Activated T-helper 2 cell treated with anti-CD3 and anti-CD28 coated beads, Interferon-gamma antibody, Interleukin-2, Interleukin-4, amounts not matched to agents 10 μg/mL and 5 μg/mL and 100 μg/mL, durations not matched to agents 14 hours and 24 hours and 36 hours (primary cell): ENCODE measurements around the gene CFAP53. TPM values are rescaled to one million over a fixed set of nuclear protein-coding genes. Genes with fewer than 3 reads are reported as not detected.
"Not testable (repeated sequence)": the region's sequence is repeated elsewhere in the genome, so short reads cannot be mapped to it uniquely, and the experiment has no call there.

Experiments used
- DNase-seq: peaks from one replicate; pipeline ENCODE4 v3.0.0; 2021; ENCODE audit warnings: low spot score
- H3K27ac Mint-ChIP-seq: one replicate; pipeline ENCODE4 v1.8.0; 2021; ENCODE audit warnings: mixed read lengths
- H3K27me3 Mint-ChIP-seq: one replicate; pipeline ENCODE4 v1.8.0; 2021; ENCODE audit warnings: low read depth, mixed read lengths
- H3K36me3 Mint-ChIP-seq: one replicate; pipeline ENCODE4 v1.8.0; 2021; ENCODE audit warnings: low read depth, mixed read lengths
- H3K4me1 Mint-ChIP-seq: one replicate; pipeline ENCODE4 v1.8.0; 2021; ENCODE audit warnings: low read depth, mixed read lengths
- H3K4me3 Mint-ChIP-seq: one replicate; pipeline ENCODE4 v1.8.0; 2021; ENCODE audit warnings: low read depth, mild to moderate bottlenecking, moderate library complexity, mixed read lengths
- H3K9me3 Mint-ChIP-seq: one replicate; pipeline ENCODE4 v1.8.0; 2021; ENCODE audit warnings: mixed read lengths
- intact Hi-C: fragments of 100-400 bp; cut with micrococcal nuclease; formaldehyde crosslinking; loops from one replicate; pipeline ENCODE4 v1.15.1; 2023
- total RNA-seq: library from RNA; stranded (reverse); gene quantifications from 2 replicates; pipeline ENCODE4 v1.2.3, GENCODE V29; 2022

CFAP53 gene
- total RNA-seq, 1 donor from 2014 or later: 0.25 TPM

DNA sequence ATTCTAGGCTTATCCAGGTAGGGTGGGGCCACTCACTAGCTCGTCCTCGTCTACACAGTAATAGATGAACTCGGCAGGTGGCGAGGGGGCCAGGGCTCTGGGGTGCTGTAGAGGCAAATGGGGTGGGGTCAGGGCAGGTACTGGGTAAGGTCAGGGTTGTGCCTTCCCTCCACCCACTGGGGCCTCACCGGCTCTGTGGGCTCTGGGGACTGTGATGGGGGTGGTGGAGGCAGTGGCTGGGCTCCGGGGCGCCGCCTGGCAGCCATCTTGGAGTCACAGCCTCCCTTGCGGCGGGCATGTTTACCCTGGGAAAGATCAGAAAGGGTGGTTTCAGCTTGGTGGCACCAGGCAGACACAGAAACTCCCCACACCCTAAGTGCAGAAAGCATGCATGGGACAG is 8.6 kb upstream of the CFAP53 start:
- no peak overlapping the region for H3K4me3 Mint-ChIP-seq
- peaks cover 12% of the 10 kb centered on the region for H3K4me1 Mint-ChIP-seq
- H3K27me3 Mint-ChIP-seq: no peaks in the 10 kb centered on the region
- H3K36me3 Mint-ChIP-seq: peaks cover 80% of the 10 kb centered on the region
- no peak overlapping the region for H3K27ac Mint-ChIP-seq
- intact Hi-C loops: no loop called here
- no peaks in the 10 kb centered on the region for H3K9me3 Mint-ChIP-seq
- DNase-seq: no peak

DNA sequence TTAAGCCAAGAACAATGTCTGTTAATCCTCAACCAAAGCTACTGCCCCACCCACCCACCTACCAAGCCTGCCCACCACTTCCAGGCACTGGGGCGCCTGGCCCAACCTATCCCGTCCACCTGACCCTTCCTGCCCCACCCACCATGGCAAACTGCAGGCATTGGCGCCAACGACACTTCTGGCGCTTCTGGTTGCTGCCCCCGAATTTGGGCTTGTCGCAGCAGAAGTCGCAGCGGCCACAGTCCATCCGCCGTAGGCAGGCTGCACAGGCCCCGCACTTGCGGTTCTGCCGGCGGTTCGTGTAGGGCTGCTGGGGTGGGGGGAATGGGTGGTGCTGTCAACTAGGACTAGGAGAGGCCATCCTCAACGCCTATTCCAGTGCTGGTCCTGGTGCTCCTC is 7.7 kb upstream of the CFAP53 start:
- Mint-ChIP-seq H3K9me3 (no peaks in the 10 kb centered on the region), H3K4me1 (peaks cover 7% of the 10 kb centered on the region), H3K27me3 (no peaks in the 10 kb centered on the region), H3K4me3 (no peak overlapping the region), H3K27ac (no peak overlapping the region), H3K36me3 (peaks cover 84% of the 10 kb centered on the region)
- intact Hi-C loops: no loop called here
- no peak for DNase-seq

- Mint-ChIP-seq H3K27ac (no peak overlapping the region), H3K27me3 (no peaks in the 10 kb centered on the region), H3K36me3 (peaks cover 84% of the 10 kb centered on the region), H3K9me3 (no peaks in the 10 kb centered on the region), H3K4me3 (no peak overlapping the region), H3K4me1 (peaks cover 6% of the 10 kb centered on the region)
- intact Hi-C loops: no loop called here
- DNase-seq: no peak
Measured at GRCh38 chr18:50273203-50274043, 7.1 kb upstream of the CFAP53 start.

GRCh38 chr18:50272568-50272967 is 6.3 kb upstream of the CFAP53 start:
- H3K9me3 Mint-ChIP-seq: no peaks in the 10 kb centered on the region
- H3K4me1 Mint-ChIP-seq: peaks cover 4% of the 10 kb centered on the region
- no peak for DNase-seq
- H3K36me3 Mint-ChIP-seq: peaks cover 79% of the 10 kb centered on the region
- no peaks in the 10 kb centered on the region for H3K27me3 Mint-ChIP-seq
- intact Hi-C loops: no loop called here
- no peak overlapping the region for H3K4me3 Mint-ChIP-seq
- no peak overlapping the region for H3K27ac Mint-ChIP-seq

- intact Hi-C loops: loop anchor here (1.0 to 5.0 kb wide), 2 partner anchors 51 to 89 kb away; no protein-coding TSS in a partner anchor
- Mint-ChIP-seq H3K27me3 (peaks cover 3% of the 10 kb centered on the region), H3K4me3 (peak overlapping the region; percentile 66), H3K9me3 (no peaks in the 10 kb centered on the region), H3K36me3 (peaks cover 40% of the 10 kb centered on the region), H3K27ac (peak overlapping the region; percentile 23), H3K4me1 (peaks cover 11% of the 10 kb centered on the region)
- DNase-seq: peak; percentile 72
Measured at GRCh38 chr18:50268022-50268747, 1.9 kb upstream of the CFAP53 start.

- H3K4me3 Mint-ChIP-seq: no peak overlapping the region
- no peak overlapping the region for H3K27ac Mint-ChIP-seq
- H3K36me3 Mint-ChIP-seq: no peaks in the 10 kb centered on the region
- peaks cover 8% of the 10 kb centered on the region for H3K4me1 Mint-ChIP-seq
- H3K9me3 Mint-ChIP-seq: peaks cover 4% of the 10 kb centered on the region
- no peak for DNase-seq
- intact Hi-C loops: no loop called here
- H3K27me3 Mint-ChIP-seq: peaks cover 15% of the 10 kb centered on the region
Measured at GRCh38 chr18:50262977-50263376, 3.3 kb downstream of the CFAP53 start.

DNA sequence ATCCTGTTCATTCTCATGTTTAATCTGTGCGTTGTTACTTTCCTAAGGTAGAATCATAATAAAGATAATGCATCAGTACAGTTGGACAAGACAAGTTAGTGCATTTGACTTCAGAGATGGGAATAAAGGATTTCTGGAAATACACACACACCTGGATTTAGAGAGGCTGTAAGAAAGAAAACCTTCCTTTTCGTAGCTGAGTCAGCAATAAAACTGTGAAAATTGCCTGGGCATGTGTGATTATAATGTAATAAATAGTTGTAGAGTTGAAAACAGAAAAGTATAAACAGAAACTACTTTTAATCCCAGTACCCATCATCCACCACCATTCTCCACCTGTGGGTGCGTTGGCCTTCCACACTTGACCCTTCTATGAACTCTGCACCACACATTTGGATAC is 15.4 kb downstream of the CFAP53 start:
- H3K4me1 Mint-ChIP-seq: no peaks in the 10 kb centered on the region
- H3K27ac Mint-ChIP-seq: no peak overlapping the region

GRCh38 chr18:50249576-50249975 is 16.7 kb downstream of the CFAP53 start:
- H3K36me3 Mint-ChIP-seq: no peaks in the 10 kb centered on the region
- no peak overlapping the region for H3K27ac Mint-ChIP-seq
- DNase-seq: no peak
- no peaks in the 10 kb centered on the region for H3K9me3 Mint-ChIP-seq
- intact Hi-C loops: no loop called here
- H3K4me1 Mint-ChIP-seq: no peaks in the 10 kb centered on the region
- peaks cover 7% of the 10 kb centered on the region for H3K27me3 Mint-ChIP-seq
- H3K4me3 Mint-ChIP-seq: no peak overlapping the region

More for the DNA sequence above, 15.4 kb downstream of the CFAP53 start:
- intact Hi-C loops: no loop called here
- Mint-ChIP-seq H3K4me3 (no peak overlapping the region), H3K27me3 (peaks cover 7% of the 10 kb centered on the region), H3K36me3 (no peaks in the 10 kb centered on the region), H3K9me3 (no peaks in the 10 kb centered on the region)
- no peak for DNase-seq

- Mint-ChIP-seq H3K9me3 (peaks cover 5% of the 10 kb centered on the region), H3K4me3 (no peak overlapping the region), H3K27ac (no peak overlapping the region), H3K27me3 (peaks cover 8% of the 10 kb centered on the region), H3K36me3 (peaks cover 3% of the 10 kb centered on the region), H3K4me1 (no peaks in the 10 kb centered on the region)
- intact Hi-C loops: no loop called here
- DNase-seq: no peak
Measured at GRCh38 chr18:50247561-50247960, 18.7 kb downstream of the CFAP53 start.

GRCh38 chr18:50241768-50242167 is 24.5 kb downstream of the CFAP53 start:
- H3K27ac Mint-ChIP-seq, H3K4me3 Mint-ChIP-seq, intact Hi-C loops, DNase-seq, H3K27me3 Mint-ChIP-seq, H3K4me1 Mint-ChIP-seq: not testable (repeated sequence)
- peaks cover 28% of the 10 kb centered on the region for H3K9me3 Mint-ChIP-seq
- peaks cover 16% of the 10 kb centered on the region for H3K36me3 Mint-ChIP-seq

DNA sequence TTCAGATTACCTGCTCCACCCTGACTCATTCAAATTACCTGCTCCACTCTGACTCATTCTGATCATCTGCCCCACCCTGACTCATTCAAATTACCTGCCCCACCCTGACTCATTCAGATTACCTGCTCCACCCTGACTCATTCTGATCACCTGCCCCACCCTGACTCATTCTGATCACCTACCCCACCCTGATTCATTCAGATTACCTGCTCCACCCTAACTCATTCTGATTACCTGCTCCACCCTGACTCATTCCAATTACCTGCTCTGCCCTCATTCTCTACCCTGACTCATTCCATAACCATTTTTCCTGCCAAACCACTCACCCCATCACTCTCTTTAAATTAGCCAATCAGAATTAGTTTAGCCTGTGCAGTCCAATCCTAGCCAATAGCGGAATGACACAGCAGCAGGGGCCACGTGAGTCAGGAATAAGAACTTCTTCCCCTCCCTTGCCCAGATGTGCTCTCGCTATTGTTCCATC is 26.2 kb downstream of the CFAP53 start:
- Mint-ChIP-seq H3K4me1 (peaks cover 8% of the 10 kb centered on the region), H3K27ac (no peak overlapping the region), H3K4me3 (no peak overlapping the region), H3K9me3 (peaks cover 28% of the 10 kb centered on the region), H3K27me3 (peaks cover 1% of the 10 kb centered on the region), H3K36me3 (peaks cover 16% of the 10 kb centered on the region)
- peak; percentile 16 for DNase-seq
- intact Hi-C loops: loop anchor here (1.0 kb wide), 1 partner anchor 47 kb away; the partner anchor contains the start of gene CXXC1

- Mint-ChIP-seq H3K4me1 (no peaks in the 10 kb centered on the region), H3K27me3 (peaks cover 15% of the 10 kb centered on the region), H3K27ac (no peak overlapping the region), H3K36me3 (no peaks in the 10 kb centered on the region), H3K9me3 (no peaks in the 10 kb centered on the region), H3K4me3 (no peak overlapping the region)
- intact Hi-C loops: no loop called here
- DNase-seq: no peak
Measured at GRCh38 chr18:50232419-50232818, 33.9 kb downstream of the CFAP53 start.

DNA sequence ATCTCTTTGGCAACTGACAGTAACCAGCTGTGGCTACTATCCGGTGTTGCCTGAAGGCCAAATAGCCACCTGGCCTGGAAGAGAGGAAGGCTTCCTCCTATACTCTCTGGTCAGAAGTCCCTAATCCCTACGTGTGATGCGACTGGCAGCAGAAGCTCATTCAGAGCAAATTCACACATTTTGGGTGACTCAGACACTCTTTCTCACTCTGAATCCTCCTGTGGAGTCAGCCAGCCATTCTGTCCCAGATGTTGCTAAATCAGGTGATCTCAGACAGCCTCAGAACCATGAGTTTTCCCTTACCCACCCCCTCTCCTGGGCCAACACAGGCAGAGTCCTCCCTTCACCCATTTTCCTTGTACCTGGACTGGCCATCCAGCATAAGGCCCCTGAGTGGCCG is 34.7 kb downstream of the CFAP53 start:
- DNase-seq: no peak
- no peak overlapping the region for H3K4me3 Mint-ChIP-seq
- peaks cover 17% of the 10 kb centered on the region for H3K27me3 Mint-ChIP-seq
- no peak overlapping the region for H3K27ac Mint-ChIP-seq
- H3K36me3 Mint-ChIP-seq: no peaks in the 10 kb centered on the region
- H3K9me3 Mint-ChIP-seq: no peaks in the 10 kb centered on the region
- no peaks in the 10 kb centered on the region for H3K4me1 Mint-ChIP-seq
- intact Hi-C loops: no loop called here
